IMR-90 (cell line): ENCODE data around the gene PPP2R5E. TPM values are rescaled to one million over a fixed set of nuclear protein-coding genes. Genes with fewer than 3 reads are reported as not detected.

ENCODE experiments used
- ATAC-seq: fragments of 200-7000 bp; cut with Tn5 transposase; 2 replicates; pipeline ENCODE4 v1.9.1; 2020; ENCODE audit warnings: low read depth, mild to moderate bottlenecking, moderate library complexity
- BruUV-seq: library from RNA; stranded (reverse); fragments of 400-500 nt; replicated peaks from 2 replicates; lab custom pipeline; 2021; lab: Mats Ljungman, UMichigan
- CTCF ChIA-PET: fragments of 300-600 bp; formaldehyde crosslinking; extraction: SDS; loops from one replicate; lab custom pipeline; 2021; ENCODE audit warnings: antibody characterized with exemption; lab: Yijun Ruan, JAX
- POLR2A ChIA-PET: fragments of 300-600 bp; sonication (Branson Sonifier 250); formaldehyde crosslinking; loops from one replicate; lab custom pipeline; 2022; ENCODE audit warnings: antibody characterized with exemption; ENCODE audit not compliant: unreplicated experiment; lab: Charles Lee
- DNase-seq: peaks from one replicate; pipeline ENCODE4 v3.0.0; 2013
- H2AFZ ChIP-seq: replicated peaks from 2 replicates; pipeline ENCODE3; 2013; ENCODE audit warnings: low read length, mild to moderate bottlenecking; ENCODE audit not compliant: poor library complexity
- H2AK5ac ChIP-seq: 2 replicates; pipeline ENCODE4 v1.6.1; 2013; ENCODE audit warnings: low read depth, low read length, inconsistent platforms
- H2AK9ac ChIP-seq: replicated peaks from 2 replicates; pipeline ENCODE3; 2013; ENCODE audit warnings: mild to moderate bottlenecking, low read depth, low read length, moderate library complexity; ENCODE audit not compliant: poor library complexity
- H2BK120ac ChIP-seq: 2 replicates; pipeline ENCODE4 v1.6.1; 2013; ENCODE audit warnings: low read depth, low read length, inconsistent platforms
- H2BK15ac ChIP-seq: 3 replicates; pipeline ENCODE4 v1.6.1; 2013; ENCODE audit warnings: low read depth, low read length, inconsistent platforms
- H2BK20ac ChIP-seq: 2 replicates; pipeline ENCODE4 v1.6.1; 2013; ENCODE audit warnings: low read depth, mild to moderate bottlenecking, inconsistent platforms, low read length, moderate library complexity
- H2BK5ac ChIP-seq: 2 replicates; pipeline ENCODE4 v1.6.1; 2013; ENCODE audit warnings: mild to moderate bottlenecking, low read depth, low read length, inconsistent platforms; ENCODE audit not compliant: poor library complexity, severe bottlenecking
- H3K14ac ChIP-seq: replicated peaks from 2 replicates; pipeline ENCODE4 v1.6.1; 2013; ENCODE audit warnings: low read depth, low read length, inconsistent platforms
- H3K18ac ChIP-seq: 2 replicates; pipeline ENCODE4 v1.6.1; 2013; ENCODE audit warnings: low read depth, low read length, control low read depth
- H3K23ac ChIP-seq: 2 replicates; pipeline ENCODE4 v1.6.1; 2013; ENCODE audit warnings: low read depth, low read length, inconsistent platforms
- H3K27ac ChIP-seq: 2 replicates; pipeline ENCODE4 v1.5.1; 2013; ENCODE audit warnings: mild to moderate bottlenecking, control low read depth, low read length; ENCODE audit not compliant: insufficient read depth
- H3K27me3 ChIP-seq: 2 replicates; pipeline ENCODE4 v1.6.1; 2013; ENCODE audit warnings: low read length; ENCODE audit not compliant: control insufficient read depth, insufficient read depth
- H3K36me3 ChIP-seq: 2 replicates; pipeline ENCODE4 v1.6.1; 2013; ENCODE audit warnings: low read length, mixed read lengths; ENCODE audit not compliant: control insufficient read depth, insufficient read depth
- H3K4ac ChIP-seq: 2 replicates; pipeline ENCODE4 v1.6.1; 2013; ENCODE audit warnings: low read depth, low read length, inconsistent platforms
- H3K4me1 ChIP-seq: 2 replicates; pipeline ENCODE4 v1.6.1; 2013; ENCODE audit warnings: low read length, mixed read lengths; ENCODE audit not compliant: control insufficient read depth, insufficient read depth
- H3K4me2 ChIP-seq: 2 replicates; pipeline ENCODE4 v1.6.1; 2013; ENCODE audit warnings: low read depth, mild to moderate bottlenecking, control low read depth, low read length, moderate library complexity
- H3K4me3 ChIP-seq: 2 replicates; pipeline ENCODE4 v1.5.1; 2013; ENCODE audit warnings: low read depth, mild to moderate bottlenecking, control low read depth, low read length, moderate library complexity; ENCODE audit not compliant: insufficient read depth
- H3K56ac ChIP-seq: 2 replicates; pipeline ENCODE4 v1.6.1; 2013; ENCODE audit warnings: low read length, inconsistent platforms; ENCODE audit not compliant: insufficient read depth; ENCODE audit errors: extremely low read depth
- H3K79me1 ChIP-seq, 2 experiments: 2 replicates each; pipeline ENCODE4 v1.6.1; 2013; ENCODE audit warnings: low read length in 2 of 2, inconsistent platforms in 1 of 2, low read depth in 1 of 2
- H3K9ac ChIP-seq: 2 replicates; pipeline ENCODE4 v1.6.1; 2013; ENCODE audit warnings: low read depth, low read length, control low read depth
- H3K9me1 ChIP-seq: 2 replicates; pipeline ENCODE4 v1.6.1; 2013; ENCODE audit warnings: low read length, inconsistent platforms; ENCODE audit not compliant: insufficient read depth
- H3K9me3 ChIP-seq: 2 replicates; pipeline ENCODE4 v1.6.1; 2013; ENCODE audit warnings: low read length; ENCODE audit not compliant: control insufficient read depth, insufficient read depth
- H4K20me1 ChIP-seq: 2 replicates; pipeline ENCODE4 v1.6.1; 2013; ENCODE audit warnings: low read length, inconsistent platforms; ENCODE audit not compliant: insufficient read depth
- H4K5ac ChIP-seq: 2 replicates; pipeline ENCODE4 v1.6.1; 2013; ENCODE audit warnings: mild to moderate bottlenecking, low read depth, low read length, control low read depth
- H4K8ac ChIP-seq, 2 experiments: 2 replicates each; pipeline ENCODE4 v1.6.1; 2013; ENCODE audit warnings: low read depth in 2 of 2, low read length in 2 of 2, control low read depth in 1 of 2, inconsistent platforms in 1 of 2
- H4K91ac ChIP-seq: 2 replicates; pipeline ENCODE4 v1.6.1; 2013; ENCODE audit warnings: low read depth, low read length, inconsistent platforms; ENCODE audit not compliant: insufficient read depth
- CEBPB ChIP-seq: IDR thresholded peaks from 2 replicates; pipeline ENCODE4 v1.6.1; 2012; ENCODE audit warnings: low read depth, low read length, improper control_type of control experiment
- CHD1 ChIP-seq: IDR thresholded peaks from 2 replicates; pipeline ENCODE4 v1.6.1; 2012; ENCODE audit warnings: low read depth, low read length, improper control_type of control experiment
- CTCF ChIP-seq: conservative IDR thresholded peaks from 2 replicates; pipeline ENCODE4 v1.5.1; 2012; ENCODE audit warnings: mild to moderate bottlenecking, low read depth, low read length, improper control_type of control experiment
- FOS ChIP-seq: fragments of 150-350 bp; IDR thresholded peaks from 2 replicates; pipeline ENCODE4 v1.6.1; 2016; ENCODE audit warnings: low read depth, low read length
- MAFK ChIP-seq: IDR thresholded peaks from 2 replicates; pipeline ENCODE4 v1.6.1; 2012; ENCODE audit warnings: low read depth, low read length, improper control_type of control experiment
- MXI1 ChIP-seq: IDR thresholded peaks from 2 replicates; pipeline ENCODE4 v1.6.1; 2012; ENCODE audit warnings: low read depth, mild to moderate bottlenecking, low read length, moderate library complexity, borderline replicate concordance
- NFE2L2 ChIP-seq: fragments of 150-350 bp; IDR thresholded peaks from 2 replicates; pipeline ENCODE4 v1.6.1; 2016; ENCODE audit warnings: low read depth, mild to moderate bottlenecking, low read length
- RCOR1 ChIP-seq: IDR thresholded peaks from 2 replicates; pipeline ENCODE4 v1.6.1; 2012; ENCODE audit warnings: mild to moderate bottlenecking, low read length, improper control_type of control experiment; ENCODE audit not compliant: insufficient replicate concordance
- RFX5 ChIP-seq: IDR thresholded peaks from 2 replicates; pipeline ENCODE4 v1.8.0; 2012; ENCODE audit warnings: low read depth, mild to moderate bottlenecking, low read length, moderate library complexity
- WGBS, 2 experiments: methylation state at CpG; one replicate each; pipeline versions ENCODE4 v1.1.5 to v1.1.7; 2013; ENCODE audit warnings: missing lambda C conversion rate in 2 of 2; ENCODE audit not compliant: insufficient read length in 1 of 2; ENCODE audit errors: extremely low coverage in 2 of 2; 5-methylcytosine and 5-hydroxymethylcytosine counted together
- dilution Hi-C: fragments of 300-500 bp; cut with HindIII; formaldehyde crosslinking; loops from one replicate; pipeline ENCODE4 v1.14.3; 2018; ENCODE audit warnings: low sequenced_read_pairs; ENCODE audit not compliant: unreplicated experiment
- in situ Hi-C: fragments of 300-500 bp; cut with MboI; formaldehyde crosslinking; loops from 3 replicates; pipeline ENCODE4 v1.14.3; 2019; ENCODE audit warnings: low sequenced_read_pairs, inconsistent platforms, mixed read lengths
- intact Hi-C: fragments of 100-400 bp; cut with micrococcal nuclease; formaldehyde crosslinking; loops from 2 replicates; pipeline ENCODE4 v1.10.0; 2022
- polyA plus RNA-seq, 3 experiments: library from polyadenylated mRNA; depleted of rRNA; stranded (reverse); fragments of >200 nt; gene quantifications; 2 replicates each; pipeline ENCODE4 v1.2.3, GENCODE V29; 2012; ENCODE audit warnings: low replicate concordance in 1 of 3
- total RNA-seq: library from RNA; depleted of rRNA; stranded (reverse); fragments of >200 nt; gene quantifications from 2 replicates; pipeline ENCODE4 v1.2.3, GENCODE V29; 2012

The PPP2R5E gene
- total and polyA plus RNA-seq, 2 of the 4 experiments (the other 2 are of a cell fraction): 9.7 to 12.2 TPM

DNA sequence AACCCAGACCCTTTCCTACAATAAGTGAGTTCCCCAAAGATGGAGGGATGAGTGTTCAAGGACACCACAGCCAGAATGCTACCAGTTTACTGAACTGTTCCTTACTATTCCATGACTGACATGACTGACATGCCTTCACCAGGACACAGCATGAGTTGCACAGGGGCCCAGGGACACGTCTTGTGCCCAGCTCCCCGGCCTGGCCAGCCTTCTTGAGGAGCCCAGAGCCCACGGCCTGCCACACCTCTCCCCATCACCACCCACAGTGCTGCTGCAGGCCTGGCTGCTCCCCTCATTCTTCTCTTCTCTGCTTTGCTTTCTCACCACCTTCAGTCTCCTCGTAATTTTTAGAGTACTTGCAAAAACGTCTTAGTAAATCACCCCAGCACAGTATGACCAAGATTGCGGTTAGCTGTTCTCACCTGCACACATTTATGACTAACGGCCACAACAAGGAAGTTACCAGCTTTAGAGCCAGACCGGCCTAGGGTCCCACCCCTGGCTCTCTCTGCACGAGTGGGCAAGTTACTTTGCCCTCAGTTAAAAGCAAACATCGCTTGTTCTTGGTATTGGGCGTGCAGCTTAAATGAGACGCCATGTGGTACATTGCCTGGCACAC lies 18.5 kb downstream of the PPP2R5E start:
- H4K20me1 ChIP-seq: peaks cover 12% of the 10 kb centered on the region; the same call in 1 of the 2 replicates

More for the DNA sequence above, 18.5 kb downstream of the PPP2R5E start:
- H3K79me1 ChIP-seq: peaks cover 16 to 45% of the 10 kb centered on the region in 2 experiments
- dilution Hi-C loops: no loop called here
- no peak overlapping the region for H3K4ac ChIP-seq
- no peaks in the 10 kb centered on the region; the same call in 1 of the 2 replicates for H3K9me1 ChIP-seq
- no peak overlapping the region for H3K9ac ChIP-seq
- no peak overlapping the region for H4K5ac ChIP-seq
- H2BK5ac ChIP-seq: no peak overlapping the region
- CTCF ChIA-PET: interaction anchor here (1.0 kb wide), 1 partner anchor 11 kb away, joined by 3 read pairs; no protein-coding TSS in a partner anchor
- H3K4me1 ChIP-seq: no peaks in the 10 kb centered on the region; the same call in 1 of the 2 replicates
- no peak overlapping the region for H3K23ac ChIP-seq
- H4K8ac ChIP-seq: no peak overlapping the region
- no peak overlapping the region for H2BK20ac ChIP-seq
- intact Hi-C loops: no loop called here
- H3K36me3 ChIP-seq: peaks cover 1% of the 10 kb centered on the region
- no peak overlapping the region for H2AK9ac ChIP-seq
- H3K4me2 ChIP-seq: no peak overlapping the region
- H4K91ac ChIP-seq: no peak overlapping the region
- H2BK15ac ChIP-seq: no peak overlapping the region
- no peak overlapping the region for H2AK5ac ChIP-seq
- H3K27me3 ChIP-seq: no peaks in the 10 kb centered on the region
- TF ChIP-seq FOS (no peak), MAFK (no peak), CTCF (no peak), CHD1 (no peak), MXI1 (no peak), NFE2L2 (no peak), RCOR1 (no peak), RFX5 (no peak), CEBPB (no peak)
- no peak overlapping the region for H3K56ac ChIP-seq
- 94% methylated on average over 8 of the region's 12 CpGs; no CpG with 5 or more reads in 1 of the 2 experiments for WGBS, 2 experiments
- H3K4me3 ChIP-seq: no peak overlapping the region
- in situ Hi-C loops: no loop called here
- H3K14ac ChIP-seq: no peak overlapping the region
- DNase-seq (no peak), ATAC-seq (no peak)
- no TSS peak for BruUV-seq
- H2BK120ac ChIP-seq: no peak overlapping the region
- H3K18ac ChIP-seq: no peak overlapping the region
- no peaks in the 10 kb centered on the region for H3K9me3 ChIP-seq
- no peak overlapping the region for H2AFZ ChIP-seq
- H3K27ac ChIP-seq: no peak overlapping the region
- POLR2A ChIA-PET: no interaction called here
